Medulla oblongata (tissue), 1 donor: Measurements from ENCODE around the gene CCNC.

Experiments
- DNase-seq: peaks from one replicate; pipeline ENCODE4 v3.0.0-alpha.2; 2015; ENCODE audit errors: extremely low spot score

Gene CCNC

GRCh38 chr6:99548706-99549105 is 19.8 kb downstream of the CCNC start:
- DNase-seq = no peak

GRCh38 chr6:99547526-99547925 is 20.9 kb downstream of the CCNC start:
- no peak for DNase-seq

- no peak for DNase-seq
Measured at GRCh38 chr6:99545442-99545841, 23.0 kb downstream of the CCNC start.

- no peak for DNase-seq
Measured at GRCh38 chr6:99543968-99544367, 24.5 kb downstream of the CCNC start.

- DNase-seq = no peak
Measured at GRCh38 chr6:99530627-99531026, 37.8 kb downstream of the CCNC start.

- DNase-seq = no peak
Measured at GRCh38 chr6:99522531-99522930, 45.9 kb downstream of the CCNC start.

- DNase-seq = no peak
Measured at GRCh38 chr6:99521633-99522151, 46.8 kb downstream of the CCNC start.

- peak; percentile 91 for DNase-seq
Measured at GRCh38 chr6:99520855-99521632, 47.4 kb downstream of the CCNC start.

- no peak for DNase-seq
Measured at GRCh38 chr6:99519446-99519845, 49.0 kb downstream of the CCNC start.

GRCh38 chr6:99514089-99514488 is 54.4 kb downstream of the CCNC start:
- no peak for DNase-seq

GRCh38 chr6:99512033-99512432 is 56.4 kb downstream of the CCNC start:
- DNase-seq = no peak

GRCh38 chr6:99507648-99508047 is 60.8 kb downstream of the CCNC start:
- DNase-seq = no peak

- no peak for DNase-seq
Measured at GRCh38 chr6:99501762-99502161, 66.7 kb downstream of the CCNC start.

- DNase-seq = no peak
Measured at GRCh38 chr6:99498421-99498820, 70.0 kb downstream of the CCNC start.

GRCh38 chr6:99495466-99495865 is 73.0 kb downstream of the CCNC start:
- DNase-seq = no peak
